GM23248 (cell line): Measurements from ENCODE around the gene MEX3D. TPM values are rescaled to one million over a fixed set of nuclear protein-coding genes. Genes with fewer than 3 reads are reported as not detected.

Source experiments
- DNase-seq: peaks from one replicate; pipeline ENCODE4 v3.0.0-alpha.2; 2015
- H2AFZ ChIP-seq: fragments of 200-600 bp; sonication (generic); 2 replicates; pipeline ENCODE4 v1.6.1; 2016; ENCODE audit warnings: antibody characterized with exemption
- H3F3A ChIP-seq: fragments of 200-600 bp; sonication (generic); 2 replicates; pipeline ENCODE4 v1.6.1; 2016; ENCODE audit warnings: mild to moderate bottlenecking, antibody characterized with exemption, mixed run types; ENCODE audit not compliant: insufficient read depth
- H3K27ac ChIP-seq: fragments of 200-600 bp; sonication (generic); 2 replicates; pipeline ENCODE4 v1.5.1; 2016; ENCODE audit warnings: mild to moderate bottlenecking
- H3K27me3 ChIP-seq: fragments of 200-600 bp; sonication (generic); replicated peaks from 2 replicates; pipeline ENCODE4 v1.6.1; 2016; ENCODE audit warnings: mild to moderate bottlenecking; ENCODE audit not compliant: insufficient read depth
- H3K36me3 ChIP-seq: fragments of 200-600 bp; sonication (generic); 2 replicates; pipeline ENCODE4 v1.6.1; 2016; ENCODE audit warnings: low read depth, mild to moderate bottlenecking
- H3K4me1 ChIP-seq: fragments of 200-600 bp; sonication (generic); 2 replicates; pipeline ENCODE4 v1.6.1; 2016; ENCODE audit warnings: mild to moderate bottlenecking; ENCODE audit not compliant: insufficient read depth
- H3K4me2 ChIP-seq: fragments of 200-600 bp; sonication (generic); one replicate; pipeline ENCODE4 v1.6.1; 2016; ENCODE audit warnings: mild to moderate bottlenecking; ENCODE audit not compliant: unreplicated experiment
- H3K4me3 ChIP-seq: fragments of 200-600 bp; sonication (generic); 2 replicates; pipeline ENCODE4 v1.5.1; 2016; ENCODE audit warnings: mild to moderate bottlenecking
- H3K79me2 ChIP-seq: fragments of 200-600 bp; sonication (generic); 2 replicates; pipeline ENCODE4 v1.6.1; 2016; ENCODE audit warnings: mild to moderate bottlenecking; ENCODE audit not compliant: insufficient read depth
- H3K9ac ChIP-seq: fragments of 200-600 bp; sonication (generic); 2 replicates; pipeline ENCODE4 v1.6.1; 2016; ENCODE audit warnings: mild to moderate bottlenecking
- H3K9me2 ChIP-seq: fragments of 200-600 bp; sonication (generic); 2 replicates; pipeline ENCODE4 v1.6.1; 2016; ENCODE audit warnings: mixed run types, mild to moderate bottlenecking, moderate library complexity; ENCODE audit not compliant: insufficient read depth
- H3K9me3 ChIP-seq: fragments of 200-600 bp; sonication (generic); one replicate; pipeline ENCODE4 v1.6.1; 2017; ENCODE audit warnings: low read depth
- H4K20me1 ChIP-seq: fragments of 200-600 bp; sonication (generic); 2 replicates; pipeline ENCODE4 v1.6.0; 2016; ENCODE audit not compliant: insufficient read depth
- EZH2 ChIP-seq: fragments of 200-600 bp; sonication (generic); IDR thresholded peaks from 2 replicates; pipeline ENCODE4 v1.6.1; 2018; ENCODE audit warnings: antibody characterized with exemption, mild to moderate bottlenecking; ENCODE audit not compliant: insufficient read depth, poor library complexity, severe bottlenecking
- EZH2phosphoT487 ChIP-seq: fragments of 200-600 bp; sonication (generic); IDR thresholded peaks from 2 replicates; pipeline ENCODE4 v1.6.1; 2018; ENCODE audit warnings: antibody characterized with exemption, moderate library complexity, mild to moderate bottlenecking, low read depth; ENCODE audit not compliant: insufficient read depth
- WGBS, 2 experiments: methylation state at CpG; one replicate each; pipeline ENCODE4 v1.1.6; 2015 to 2017; ENCODE audit warnings: low lambda C conversion rate in 2 of 2, low coverage in 1 of 2; ENCODE audit errors: missing lambda C conversion rate in 2 of 2; 5-methylcytosine and 5-hydroxymethylcytosine counted together
- in situ Hi-C: fragments of 300-500 bp; cut with MboI; formaldehyde crosslinking; loops from 2 replicates; pipeline ENCODE4 v1.15.0; 2020
- polyA plus RNA-seq: library from polyadenylated mRNA; unstranded; fragments of >200 nt; fragmentation: Nextera tagmentation; extraction: Ambion mirVana; gene quantifications from 2 replicates; pipeline ENCODE4 v1.2.1, GENCODE V29; 2016
- total RNA-seq: library from RNA; depleted of rRNA; stranded (reverse); fragments of >200 nt; shearing (Covaris generic); gene quantifications from 2 replicates; pipeline ENCODE4 v1.2.3, GENCODE V29; 2014

Gene MEX3D
- total and polyA plus RNA-seq, 2 experiments from 2014 or later = 2.6 to 50.3 TPM

GRCh38 chr19:1524972-1525325 lies 43.2 kb downstream of the MEX3D start:
- Histone ChIP-seq H3K27ac (no peak overlapping the region), H3K79me2 (no peaks in the 10 kb centered on the region), H3K36me3 (no peaks in the 10 kb centered on the region), H3K4me2 (no peak overlapping the region), H3K9me3 (no peaks in the 10 kb centered on the region), H3K9me2 (no peaks in the 10 kb centered on the region), H3K9ac (no peak overlapping the region), H3K4me1 (no peaks in the 10 kb centered on the region), H3F3A (no peaks in the 10 kb centered on the region), H4K20me1 (no peaks in the 10 kb centered on the region), H3K4me3 (no peak overlapping the region), H3K27me3 (peaks cover 16% of the 10 kb centered on the region; the same call in 1 of the 2 replicates), H2AFZ (no peak overlapping the region)
- in situ Hi-C loops = no loop called here
- WGBS, 2 experiments = 38 to 41% methylated on average over 17 of the region's 17 CpGs
- DNase-seq = no peak
- no peak for TF ChIP-seq EZH2phosphoT487
- TF ChIP-seq EZH2 = no peak

- no peaks in the 10 kb centered on the region for H3K36me3 ChIP-seq
- H4K20me1 ChIP-seq = no peaks in the 10 kb centered on the region
- H3K79me2 ChIP-seq = no peaks in the 10 kb centered on the region
- no peak overlapping the region for H3K27ac ChIP-seq
- no peak overlapping the region for H3K4me3 ChIP-seq
- TF ChIP-seq EZH2 (peak; percentile 58), EZH2phosphoT487 (no peak)
- 13 to 14% methylated on average over 19 to 22 of the region's 49 CpGs for whole genome bisulfite sequencing, 2 experiments
- H3K9me3 ChIP-seq = no peaks in the 10 kb centered on the region
- no peak overlapping the region for H2AFZ ChIP-seq
- no peak overlapping the region for H3K4me2 ChIP-seq
- no peaks in the 10 kb centered on the region for H3F3A ChIP-seq
- no peak overlapping the region for H3K9ac ChIP-seq
- DNase-seq = no peak
- peaks cover 16% of the 10 kb centered on the region; the same call in 1 of the 2 replicates for H3K27me3 ChIP-seq
- H3K4me1 ChIP-seq = no peaks in the 10 kb centered on the region
- in situ Hi-C loops = no loop called here
- no peaks in the 10 kb centered on the region for H3K9me2 ChIP-seq
Observed at GRCh38 chr19:1524287-1524971, 43.7 kb downstream of the MEX3D start.

- peaks cover 16% of the 10 kb centered on the region; the same call in 1 of the 2 replicates for H3K27me3 ChIP-seq
- H3K9me2 ChIP-seq = no peaks in the 10 kb centered on the region
- H3K4me2 ChIP-seq = no peak within 1 kb of the TSS
- no peaks in the 10 kb centered on the region for H3K9me3 ChIP-seq
- no peaks in the 10 kb centered on the region for H3K4me1 ChIP-seq
- WGBS, 2 experiments = 5 to 7% methylated on average over 57 to 78 of the region's 92 CpGs
- DNase-seq = no peak
- TF ChIP-seq EZH2 (no peak), EZH2phosphoT487 (no peak)
- no peaks in the 10 kb centered on the region for H3F3A ChIP-seq
- no peaks in the 10 kb centered on the region for H3K79me2 ChIP-seq
- no peak within 1 kb of the TSS for H2AFZ ChIP-seq
- in situ Hi-C loops = no loop called here
- no peak within 1 kb of the TSS for H3K27ac ChIP-seq
- H3K4me3 ChIP-seq = no peak within 1 kb of the TSS
- H3K9ac ChIP-seq = no peak within 1 kb of the TSS
- H4K20me1 ChIP-seq = no peaks in the 10 kb centered on the region
- H3K36me3 ChIP-seq = no peaks in the 10 kb centered on the region
Observed at GRCh38 chr19:1523412-1524286, 44.5 kb downstream of the MEX3D start, which contains the start of gene PLK5. Gene PLK5 (plus strand): TSS chr19:1524077. CDS start chr19:1526997, 2,920 bp downstream.

GRCh38 chr19:1522838-1523237 lies 45.3 kb downstream of the MEX3D start:
- H3K9me3 ChIP-seq = no peaks in the 10 kb centered on the region
- in situ Hi-C loops = no loop called here
- H3K9ac ChIP-seq = no peak overlapping the region
- no peaks in the 10 kb centered on the region for H3K36me3 ChIP-seq
- no peak overlapping the region for H3K4me2 ChIP-seq
- no peaks in the 10 kb centered on the region for H3K9me2 ChIP-seq
- no peak overlapping the region for H2AFZ ChIP-seq
- no peak overlapping the region for H3K27ac ChIP-seq
- 54 to 58% methylated on average over 16 to 18 of the region's 18 CpGs for WGBS, 2 experiments
- H3K27me3 ChIP-seq = peaks cover 16% of the 10 kb centered on the region; the same call in 1 of the 2 replicates
- H4K20me1 ChIP-seq = no peaks in the 10 kb centered on the region
- TF ChIP-seq EZH2 (no peak), EZH2phosphoT487 (no peak)
- no peaks in the 10 kb centered on the region for H3K79me2 ChIP-seq
- H3K4me1 ChIP-seq = no peaks in the 10 kb centered on the region
- H3K4me3 ChIP-seq = no peak overlapping the region
- DNase-seq = no peak
- H3F3A ChIP-seq = no peaks in the 10 kb centered on the region
